GM19324 (cell line): Measurements from ENCODE around the gene FAT1.

ENCODE experiments used
- ATAC-seq: cut with Tn5 transposase; IDR thresholded peaks from one replicate; pipeline ENCODE4 v1.9.1; 2021; ENCODE audit warnings: mild to moderate bottlenecking, moderate library complexity; ENCODE audit not compliant: unreplicated experiment, low FRiP score

FAT1 gene

GRCh38 chr4:186701273-186701672 is 22.4 kb downstream of the FAT1 start:
- ATAC-seq = no peak

- no peak for ATAC-seq
These were observed 22.9 kb downstream of the FAT1 start for GRCh38 chr4:186700746-186701145.

GRCh38 chr4:186699881-186700397 is 23.7 kb downstream of the FAT1 start:
- no peak for ATAC-seq

GRCh38 chr4:186699298-186699697 is 24.4 kb downstream of the FAT1 start:
- ATAC-seq = no peak

- ATAC-seq = no peak
These were observed 25.1 kb downstream of the FAT1 start for GRCh38 chr4:186698525-186698924.

- ATAC-seq = no peak
These were observed 25.6 kb downstream of the FAT1 start for GRCh38 chr4:186698028-186698427.

- no peak for ATAC-seq
These were observed 28.3 kb downstream of the FAT1 start for GRCh38 chr4:186695392-186695791.

- ATAC-seq = no peak
These were observed 29.8 kb downstream of the FAT1 start for GRCh38 chr4:186693894-186694293.

GRCh38 chr4:186693159-186693815 is 30.4 kb downstream of the FAT1 start:
- no peak for ATAC-seq

GRCh38 chr4:186691396-186691795 is 32.3 kb downstream of the FAT1 start:
- ATAC-seq = no peak

GRCh38 chr4:186689476-186689875 is 34.2 kb downstream of the FAT1 start:
- ATAC-seq = no peak

GRCh38 chr4:186688150-186688943 is 35.3 kb downstream of the FAT1 start:
- no peak for ATAC-seq

- ATAC-seq = no peak
These were observed 36.4 kb downstream of the FAT1 start for GRCh38 chr4:186687265-186687664.

GRCh38 chr4:186685767-186686183 is 37.9 kb downstream of the FAT1 start:
- ATAC-seq = no peak

GRCh38 chr4:186684889-186685309 is 38.8 kb downstream of the FAT1 start:
- ATAC-seq = no peak

- no peak for ATAC-seq
These were observed 39.4 kb downstream of the FAT1 start for GRCh38 chr4:186684220-186684619.

- ATAC-seq = no peak
These were observed 43.0 kb downstream of the FAT1 start for GRCh38 chr4:186680641-186681040.

GRCh38 chr4:186676531-186677161 is 47.0 kb downstream of the FAT1 start:
- ATAC-seq = no peak

GRCh38 chr4:186669735-186670134 is 53.9 kb downstream of the FAT1 start:
- no peak for ATAC-seq

- no peak for ATAC-seq
These were observed 54.4 kb downstream of the FAT1 start for GRCh38 chr4:186669159-186669731.

GRCh38 chr4:186666750-186667149 is 56.9 kb downstream of the FAT1 start:
- no peak for ATAC-seq
